H1 (cell line): ENCODE data around the gene SIK3. TPM values are rescaled to one million over a fixed set of nuclear protein-coding genes. Genes with fewer than 3 reads are reported as not detected.

ENCODE experiments used
- CTCF ChIA-PET: fragments of 300-600 bp; sonication (Branson Sonifier 250); formaldehyde crosslinking; loops from one replicate; lab custom pipeline; 2021; ENCODE audit not compliant: partially characterized antibody; lab: Charles Lee
- POLR2A ChIA-PET: fragments of 300-600 bp; sonication (Branson Sonifier 250); formaldehyde crosslinking; loops from one replicate; lab custom pipeline; 2021; ENCODE audit warnings: inconsistent platforms; ENCODE audit not compliant: partially characterized antibody; lab: Charles Lee
- DNase-seq, 2 experiments: peaks; one replicate each; pipeline versions ENCODE4 v3.0.0 to v3.0.0-alpha.2; 2010 to 2022; ENCODE audit warnings: low spot score in 2 of 2, low read depth in 1 of 2, mixed read lengths in 1 of 2
- FAIRE-seq: peaks from 2 replicates; lab custom pipeline; 2011; peaks lifted over from hg19 to GRCh38; lab: Jason Lieb, UNC
- H2AFZ ChIP-seq: 2 replicates; pipeline ENCODE4 v1.8.1; 2012; ENCODE audit warnings: low read length, inconsistent platforms
- H2AK5ac ChIP-seq: 2 replicates; pipeline ENCODE4 v1.6.1; 2013; ENCODE audit warnings: low read depth, low read length
- H2BK120ac ChIP-seq: replicated peaks from 2 replicates; pipeline ENCODE3; 2013; ENCODE audit warnings: low read depth, low read length, inconsistent platforms
- H2BK12ac ChIP-seq: 2 replicates; pipeline ENCODE4 v1.6.1; 2013; ENCODE audit warnings: low read depth, low read length
- H2BK15ac ChIP-seq: 2 replicates; pipeline ENCODE4 v1.6.1; 2013; ENCODE audit warnings: low read length
- H2BK20ac ChIP-seq: 2 replicates; pipeline ENCODE4 v1.6.1; 2013; ENCODE audit warnings: low read length
- H2BK5ac ChIP-seq: 2 replicates; pipeline ENCODE4 v1.6.1; 2013; ENCODE audit warnings: low read depth, low read length
- H3K14ac ChIP-seq: 2 replicates; pipeline ENCODE4 v1.6.1; 2013; ENCODE audit warnings: inconsistent platforms; ENCODE audit not compliant: insufficient read length
- H3K18ac ChIP-seq: 2 replicates; pipeline ENCODE4 v1.6.1; 2013; ENCODE audit warnings: low read length; ENCODE audit errors: extremely low read depth
- H3K23ac ChIP-seq: 2 replicates; pipeline ENCODE4 v1.6.1; 2013; ENCODE audit warnings: inconsistent platforms; ENCODE audit not compliant: insufficient read length
- H3K23me2 ChIP-seq: 2 replicates; pipeline ENCODE4 v1.6.1; 2013; ENCODE audit warnings: low read depth, low read length
- H3K27ac ChIP-seq: 2 replicates; pipeline ENCODE4 v1.6.1; 2011; ENCODE audit warnings: low read depth, low read length, inconsistent platforms
- H3K27me3 ChIP-seq, 4 experiments: replicated peaks in 1 of 4; 1 replicate in 1 of 4; 2 replicates in 3 of 4; pipeline versions ENCODE4 v1.6.1 to v1.8.1; 2011 to 2013; ENCODE audit warnings: low read length in 3 of 4, mild to moderate bottlenecking in 3 of 4, inconsistent platforms in 2 of 4, mixed read lengths in 2 of 4, moderate library complexity in 1 of 4; ENCODE audit not compliant: control insufficient read depth in 3 of 4, insufficient read depth in 3 of 4; ENCODE audit errors: extremely low read depth in 1 of 4
- H3K36me3 ChIP-seq, 4 experiments: 2 replicates each; pipeline versions ENCODE4 v1.6.1 to v1.8.1; 2011 to 2013; ENCODE audit warnings: mild to moderate bottlenecking in 4 of 4, low read length in 3 of 4, moderate library complexity in 2 of 4, control low read depth in 1 of 4, inconsistent platforms in 1 of 4; ENCODE audit not compliant: insufficient read depth in 4 of 4, control insufficient read depth in 2 of 4
- H3K4ac ChIP-seq: replicated peaks from 2 replicates; pipeline ENCODE3; 2013; ENCODE audit warnings: low read length, low read depth, mixed read lengths, inconsistent platforms; ENCODE audit not compliant: insufficient read length
- H3K4me1 ChIP-seq, 4 experiments: replicated peaks in 1 of 4; 1 replicate in 1 of 4; 2 replicates in 3 of 4; pipeline versions ENCODE4 v1.6.1 to v1.8.1; 2011 to 2013; ENCODE audit warnings: low read length in 3 of 4, inconsistent platforms in 2 of 4, mixed read lengths in 1 of 4; ENCODE audit not compliant: insufficient read depth in 4 of 4, control insufficient read depth in 3 of 4
- H3K4me2 ChIP-seq, 2 experiments: 2 replicates each; pipeline versions ENCODE4 v1.6.1 to v1.8.1; 2011 to 2013; ENCODE audit warnings: low read depth in 2 of 2, low read length in 2 of 2, control low read depth in 1 of 2, inconsistent platforms in 1 of 2, mild to moderate bottlenecking in 1 of 2; ENCODE audit not compliant: insufficient read depth in 1 of 2
- H3K4me3 ChIP-seq, 4 experiments: fragments of 200-600, 300-600 bp in 1 of 4; sonication (generic), shearing (Covaris generic), sonication (Bioruptor Twin) in 1 of 4; 2 replicates each; pipeline versions ENCODE4 v1.5.1 to v1.8.1; 2011 to 2016; ENCODE audit warnings: low read length in 4 of 4, low read depth in 3 of 4, control low read depth in 2 of 4, inconsistent platforms in 2 of 4, mild to moderate bottlenecking in 2 of 4, mixed read lengths in 1 of 4, moderate library complexity in 1 of 4; ENCODE audit not compliant: insufficient read depth in 2 of 4; ENCODE audit errors: extremely low read depth in 1 of 4
- H3K56ac ChIP-seq: replicated peaks from 2 replicates; pipeline ENCODE3; 2013; ENCODE audit warnings: low read depth, mild to moderate bottlenecking, mixed read lengths, low read length, inconsistent platforms; ENCODE audit not compliant: insufficient read length
- H3K79me1 ChIP-seq: 2 replicates; pipeline ENCODE4 v1.6.1; 2013; ENCODE audit warnings: low read depth, low read length, control low read depth
- H3K79me2 ChIP-seq, 2 experiments: 2 replicates each; pipeline versions ENCODE4 v1.6.1 to v1.8.1; 2012 to 2013; ENCODE audit warnings: low read length in 2 of 2, mild to moderate bottlenecking in 2 of 2, inconsistent platforms in 1 of 2; ENCODE audit not compliant: insufficient read depth in 2 of 2, control insufficient read depth in 1 of 2
- H3K9ac ChIP-seq, 4 experiments: replicated peaks in 1 of 4; 1 replicate in 1 of 4; 2 replicates in 3 of 4; pipeline versions ENCODE4 v1.6.1 to v1.8.1; 2011 to 2013; ENCODE audit warnings: low read depth in 3 of 4, low read length in 3 of 4, control low read depth in 2 of 4, mild to moderate bottlenecking in 2 of 4, moderate library complexity in 2 of 4, inconsistent platforms in 1 of 4; ENCODE audit errors: extremely low read depth in 1 of 4
- H3K9me3 ChIP-seq, 2 experiments: 2 replicates each; pipeline versions ENCODE4 v1.6.1 to v1.8.1; 2012 to 2013; ENCODE audit warnings: mild to moderate bottlenecking in 2 of 2, moderate library complexity in 2 of 2, control low read depth in 1 of 2, inconsistent platforms in 1 of 2, low read depth in 1 of 2, low read length in 1 of 2, mixed read lengths in 1 of 2; ENCODE audit not compliant: insufficient read depth in 2 of 2
- H4K20me1 ChIP-seq, 2 experiments: replicated peaks in 1 of 2; 2 replicates each; pipeline versions ENCODE3 to v1.8.1; 2011 to 2013; ENCODE audit warnings: inconsistent platforms in 2 of 2, low read length in 2 of 2, mild to moderate bottlenecking in 1 of 2; ENCODE audit not compliant: insufficient read depth in 2 of 2, control insufficient read depth in 1 of 2
- H4K5ac ChIP-seq: 2 replicates; pipeline ENCODE4 v1.6.1; 2013; ENCODE audit warnings: low read length, low read depth, mixed read lengths, inconsistent platforms; ENCODE audit not compliant: insufficient read length
- H4K8ac ChIP-seq: 2 replicates; pipeline ENCODE4 v1.8.0; 2013; ENCODE audit warnings: mild to moderate bottlenecking, moderate library complexity, low read length, inconsistent platforms; ENCODE audit not compliant: insufficient read depth; ENCODE audit errors: extremely low read depth
- H4K91ac ChIP-seq: replicated peaks from 2 replicates; pipeline ENCODE3; 2013; ENCODE audit warnings: low read length, mixed read lengths, inconsistent platforms; ENCODE audit not compliant: insufficient read length
- HDAC6 ChIP-seq: IDR thresholded peaks from one replicate; pipeline ENCODE4 v1.7.1; 2012; ENCODE audit warnings: low read depth, mild to moderate bottlenecking, inconsistent platforms, low read length, moderate library complexity
- KDM1A ChIP-seq: fragments of 200-600, 300-600 bp; sonication (generic); IDR thresholded peaks from 2 replicates; pipeline ENCODE4 v1.7.1; 2016; ENCODE audit warnings: mild to moderate bottlenecking, low read length, borderline replicate concordance
- SP2 ChIP-seq: IDR thresholded peaks from 2 replicates; pipeline ENCODE4 v1.6.1; 2012; ENCODE audit warnings: mild to moderate bottlenecking, low read length, inconsistent platforms
- WGBS, 2 experiments: shearing (Covaris generic) in 1 of 2; methylation state at CpG; one replicate each; pipeline versions ENCODE4 v1.1.6 to v1.1.7; 2013 to 2015; ENCODE audit warnings: low lambda C conversion rate in 2 of 2, mixed read lengths in 2 of 2, inconsistent platforms in 1 of 2, low coverage in 1 of 2, missing lambda C conversion rate in 1 of 2; ENCODE audit not compliant: insufficient replicate concordance in 2 of 2, insufficient coverage in 1 of 2, insufficient read length in 1 of 2; ENCODE audit errors: extremely low coverage in 1 of 2, missing lambda C conversion rate in 1 of 2; 5-methylcytosine and 5-hydroxymethylcytosine counted together
- polyA plus RNA-seq, 7 experiments: library from polyadenylated mRNA; depleted of rRNA in 3 of 7; stranded (reverse) in 5 of 7; unstranded in 2 of 7; fragments of >200 nt in 5 of 7; fragments of 200-250 nt in 2 of 7; gene quantifications; 1 replicate in 5 of 7; 2 replicates in 1 of 7; 4 replicates in 1 of 7; pipeline versions ENCODE4 v1.2.1 to v1.2.3, GENCODE V29; 2011 to 2013; ENCODE audit warnings: missing spikeins in 2 of 7, mixed read lengths in 2 of 7
- total RNA-seq: library from RNA; stranded (reverse); fragmentation: NEBNext Ultra II Directional; extraction: Animal tissue kit (Norgen Biotek cat#: 25700); gene quantifications from 2 replicates; pipeline ENCODE4 v1.2.1, GENCODE V29; 2021

Gene SIK3
- total and polyA plus RNA-seq, 2 of the 8 experiments (the other 6 are each of a cell fraction or from before 2014, with no cell fraction given): 19.9 to 32.1 TPM

DNA sequence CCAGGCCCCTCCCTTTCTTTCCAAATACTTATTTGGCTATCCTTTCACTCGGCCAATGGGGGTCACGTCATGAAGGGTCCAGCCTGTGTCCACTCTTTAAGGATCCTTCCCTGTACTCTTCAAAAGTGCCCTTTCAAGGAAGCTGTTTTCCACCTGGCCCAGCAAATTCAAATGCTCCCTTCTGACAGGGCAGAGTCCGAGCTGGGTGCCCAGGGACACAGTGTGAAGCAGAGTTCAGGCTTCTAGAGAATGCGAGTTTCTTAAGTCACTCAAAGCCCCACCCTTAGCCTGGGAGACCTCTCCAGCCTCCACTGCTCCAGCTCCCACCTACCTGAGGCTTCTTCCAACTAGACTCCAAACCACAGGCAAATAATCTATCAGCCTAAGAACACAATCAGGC is 255.3 kb downstream of the SIK3 start:
- no peak overlapping the region for H3K56ac ChIP-seq
- H4K20me1 ChIP-seq: no peaks in the 10 kb centered on the region
- H2BK20ac ChIP-seq: no peak overlapping the region
- no peak for DNase-seq
- no peaks in the 10 kb centered on the region for H3K9me3 ChIP-seq
- H3K9ac ChIP-seq: no peak overlapping the region
- H2AFZ ChIP-seq: no peak overlapping the region
- CTCF ChIA-PET: interaction anchor here (0.8 to 1.1 kb wide), 2 partner anchors 53 to 55 kb away, joined by 3 read pairs; partner anchors contain the start of gene ZPR1
- no peak overlapping the region for H4K91ac ChIP-seq
- H2BK12ac ChIP-seq: no peak overlapping the region
- no peak overlapping the region for H2BK120ac ChIP-seq
- no peak overlapping the region for H3K23ac ChIP-seq
- H3K79me1 ChIP-seq: no peaks in the 10 kb centered on the region
- no peak for FAIRE-seq
- no peak overlapping the region for H2AK5ac ChIP-seq
- 93% methylated on average over 4 of the region's 4 CpGs; no CpG with 5 or more reads in 1 of the 2 experiments for WGBS, 2 experiments
- no peak overlapping the region for H2BK5ac ChIP-seq
- H3K4ac ChIP-seq: no peak overlapping the region
- TF ChIP-seq KDM1A (no peak), HDAC6 (no peak), SP2 (no peak)
- H4K5ac ChIP-seq: no peak overlapping the region
- H3K79me2 ChIP-seq: no peaks in the 10 kb centered on the region
- POLR2A ChIA-PET: no interaction called here
- H3K4me3 ChIP-seq: no peak overlapping the region
- H3K23me2 ChIP-seq: no peaks in the 10 kb centered on the region
- no peak overlapping the region for H3K4me2 ChIP-seq
- H3K27me3 ChIP-seq: no peaks in the 10 kb centered on the region
- H3K4me1 ChIP-seq: no peaks in the 10 kb centered on the region; a peak in 2 of 7 replicates
- H4K8ac ChIP-seq: no peak overlapping the region
- no peak overlapping the region for H2BK15ac ChIP-seq
- H3K14ac ChIP-seq: no peak overlapping the region
- no peak overlapping the region for H3K27ac ChIP-seq
- H3K18ac ChIP-seq: no peak overlapping the region
- peaks cover 9 to 36% (median 25%) of the 10 kb centered on the region in 4 experiments; a peak in 7 of 8 replicates for H3K36me3 ChIP-seq
